CD8-positive, alpha-beta memory T cell (primary cell): ENCODE measurements around the gene LGALS3BP. TPM values are rescaled to one million over a fixed set of nuclear protein-coding genes. Genes with fewer than 3 reads are reported as not detected.
A peak's percentile ranks its signal among the peaks of the same experiment; 100 is the strongest.

Experiments
- CTCF ChIA-PET: fragments of 350-600 bp; sonication (Branson Sonifier 250); formaldehyde crosslinking; loops from one replicate; lab custom pipeline; 2021; ENCODE audit warnings: antibody characterized with exemption; lab: Charles Lee
- POLR2A ChIA-PET: fragments of 350-600 bp; sonication (Branson Sonifier 250); formaldehyde crosslinking; loops from one replicate; lab custom pipeline; 2021; ENCODE audit warnings: antibody characterized with exemption; lab: Charles Lee
- DNase-seq, 5 donors: peaks; one replicate each; pipeline versions ENCODE4 v3.0.0 to v3.0.0-alpha.2; 2020 to 2022; ENCODE audit warnings: mixed read lengths in 1 of 5
- H3K27ac ChIP-seq: one replicate; pipeline ENCODE4 v1.7.0; 2013; ENCODE audit warnings: low read depth, mild to moderate bottlenecking, low read length, moderate library complexity
- H3K27me3 ChIP-seq: 2 replicates; pipeline ENCODE4 v1.7.0; 2013; ENCODE audit warnings: low read length, mild to moderate bottlenecking; ENCODE audit not compliant: insufficient read depth, poor library complexity, severe bottlenecking
- H3K36me3 ChIP-seq: 2 replicates; pipeline ENCODE4 v1.7.0; 2013; ENCODE audit warnings: mild to moderate bottlenecking, low read length, moderate library complexity; ENCODE audit not compliant: insufficient read depth
- H3K4me1 ChIP-seq: 2 replicates; pipeline ENCODE4 v1.7.0; 2013; ENCODE audit warnings: mild to moderate bottlenecking, low read length, moderate library complexity; ENCODE audit not compliant: insufficient read depth
- H3K4me3 ChIP-seq: 2 replicates; pipeline ENCODE4 v1.7.0; 2013; ENCODE audit warnings: mild to moderate bottlenecking, low read length
- H3K9me3 ChIP-seq: 2 replicates; pipeline ENCODE4 v1.7.0; 2013; ENCODE audit warnings: mild to moderate bottlenecking, low read length
- H3K27ac Mint-ChIP-seq, 8 donors: one replicate each; pipeline ENCODE4 v1.8.0; 2020 to 2021; ENCODE audit warnings: mixed read lengths in 8 of 8, mild to moderate bottlenecking in 6 of 8, inconsistent platforms in 3 of 8, moderate library complexity in 3 of 8
- H3K27me3 Mint-ChIP-seq, 2 donors: one replicate each; pipeline ENCODE4 v1.8.0; 2020 to 2021; ENCODE audit warnings: mixed read lengths in 2 of 2, mild to moderate bottlenecking in 1 of 2, moderate library complexity in 1 of 2
- H3K36me3 Mint-ChIP-seq, 3 donors: one replicate each; pipeline ENCODE4 v1.8.0; 2020 to 2021; ENCODE audit warnings: mixed read lengths in 3 of 3, inconsistent platforms in 1 of 3, mild to moderate bottlenecking in 1 of 3
- H3K4me1 Mint-ChIP-seq, 3 donors: one replicate each; pipeline ENCODE4 v1.8.0; 2020 to 2021; ENCODE audit warnings: mixed read lengths in 3 of 3, inconsistent platforms in 1 of 3, mild to moderate bottlenecking in 1 of 3
- H3K4me3 Mint-ChIP-seq, 7 donors: one replicate each; pipeline ENCODE4 v1.8.0; 2020 to 2021; ENCODE audit warnings: mixed read lengths in 7 of 7, mild to moderate bottlenecking in 6 of 7, moderate library complexity in 4 of 7, inconsistent platforms in 2 of 7
- H3K9me3 Mint-ChIP-seq, 5 donors: one replicate each; pipeline ENCODE4 v1.8.0; 2020 to 2022; ENCODE audit warnings: mixed read lengths in 5 of 5, mild to moderate bottlenecking in 3 of 5, moderate library complexity in 2 of 5, inconsistent platforms in 1 of 5
- polyA plus RNA-seq: library from polyadenylated mRNA; unstranded; fragments of 300-500 nt; fragmentation: Illumina TruSeq; gene quantifications from one replicate; pipeline ENCODE4 v1.2.3, GENCODE V29; 2021
- total RNA-seq, 2 experiments: library from RNA; stranded (reverse); gene quantifications; one replicate each; pipeline ENCODE4 v1.2.3, GENCODE V29; 2021

Gene LGALS3BP
- total and polyA plus RNA-seq, 3 experiments from 2014 or later = 8.6 to 23.1 (median 9.1) TPM

DNA sequence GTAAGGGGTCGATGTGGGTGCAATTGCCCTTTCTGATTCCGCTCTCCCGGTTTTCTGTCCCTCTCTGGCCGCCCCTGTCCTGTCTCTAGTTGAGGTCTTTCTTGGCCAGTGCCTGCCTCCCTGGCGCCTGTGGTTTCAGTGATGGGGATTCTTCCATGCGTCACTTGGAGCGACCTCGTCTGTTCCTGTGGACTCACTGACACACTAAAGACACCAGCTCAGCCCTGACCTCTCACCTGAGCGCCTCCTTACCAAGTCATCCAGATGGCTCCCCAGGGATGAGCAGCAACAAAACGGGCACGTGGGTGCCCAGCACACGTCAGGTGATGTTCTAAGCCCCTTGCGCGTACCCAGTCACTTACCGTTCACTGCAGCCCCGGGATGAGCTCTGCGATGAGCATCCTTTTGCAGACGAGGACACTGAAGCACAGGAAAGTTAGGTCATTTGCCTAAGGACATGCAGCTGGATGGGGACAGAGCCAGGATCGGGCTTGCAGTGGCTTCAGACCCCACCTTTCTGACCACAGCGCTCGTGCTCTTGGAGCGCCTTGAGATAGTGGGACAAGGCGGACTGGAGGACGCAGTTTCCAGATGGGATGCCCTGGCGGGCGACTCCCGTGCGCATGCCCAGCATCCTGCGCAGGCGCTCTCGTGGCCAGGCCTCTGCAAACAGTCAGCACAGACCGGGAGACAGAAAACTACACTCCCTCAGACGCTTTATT lies 11.5 kb upstream of the LGALS3BP start:
- no peaks in the 10 kb centered on the region for H3K27me3 ChIP-seq
- CTCF ChIA-PET = interaction anchor here (1.5 kb wide), 1 partner anchor 9 kb away, joined by 4 read pairs; no protein-coding TSS in a partner anchor
- peaks cover 0 to 65% (median 2%) of the 10 kb centered on the region in 3 donors for H3K36me3 Mint-ChIP-seq
- no peak for DNase-seq
- no peak overlapping the region for H3K27ac ChIP-seq
- H3K36me3 ChIP-seq = peaks cover 7% of the 10 kb centered on the region
- POLR2A ChIA-PET = no interaction called here
- no peaks in the 10 kb centered on the region for H3K27me3 Mint-ChIP-seq
- no peak overlapping the region for H3K4me3 ChIP-seq
- no peak overlapping the region for H3K4me3 Mint-ChIP-seq
- no peak overlapping the region for H3K27ac Mint-ChIP-seq
- no peaks in the 10 kb centered on the region for H3K9me3 Mint-ChIP-seq
- H3K4me1 ChIP-seq = peaks cover 10% of the 10 kb centered on the region
- no peaks in the 10 kb centered on the region for H3K9me3 ChIP-seq
- peaks cover 8 to 19% (median 17%) of the 10 kb centered on the region in 3 donors for H3K4me1 Mint-ChIP-seq

DNA sequence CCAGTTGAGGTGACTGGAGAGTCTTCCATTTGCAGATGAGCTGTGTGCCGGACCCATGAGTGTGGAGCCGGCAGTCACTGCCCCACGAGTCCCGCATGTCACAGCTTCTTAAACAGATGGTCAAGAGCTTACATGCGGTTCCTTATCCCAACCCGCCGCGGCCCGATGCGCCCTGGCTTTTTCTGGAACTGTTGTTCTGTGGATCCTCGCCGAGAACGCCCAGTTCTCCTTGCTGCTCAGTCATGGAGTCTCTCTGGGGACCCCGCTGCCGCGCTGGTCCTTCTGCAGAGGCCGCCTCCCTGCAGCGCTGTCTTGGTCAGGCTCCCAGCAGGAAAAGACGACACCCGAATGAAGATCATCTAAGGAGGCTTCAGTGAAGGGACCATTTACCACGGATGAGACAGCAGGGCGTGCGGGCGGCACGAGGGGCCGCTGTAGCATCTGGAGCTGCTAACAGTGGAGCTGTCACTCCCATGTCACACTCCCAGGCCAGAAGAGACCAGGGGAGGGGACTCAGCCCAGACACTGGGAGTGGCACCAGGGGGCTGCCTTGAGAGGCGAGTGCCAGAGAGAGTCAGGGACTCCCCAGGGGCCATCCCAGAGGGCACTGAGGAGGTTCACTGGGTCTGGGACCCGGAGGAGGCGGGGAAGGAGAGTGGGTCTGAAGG lies 10.8 kb upstream of the LGALS3BP start:
- no peak for DNase-seq
- POLR2A ChIA-PET = no interaction called here
- H3K36me3 ChIP-seq = no peaks in the 10 kb centered on the region

GRCh38 chr17:78988152-78988551 lies 8.4 kb upstream of the LGALS3BP start:
- Histone ChIP-seq H3K27ac (no peak overlapping the region), H3K4me3 (no peak overlapping the region), H3K27me3 (no peaks in the 10 kb centered on the region), H3K9me3 (no peaks in the 10 kb centered on the region), H3K36me3 (no peaks in the 10 kb centered on the region), H3K4me1 (peaks cover 13% of the 10 kb centered on the region)
- Mint-ChIP-seq H3K27me3 (no peaks in the 10 kb centered on the region), H3K27ac (peak overlapping the region in 1 of 8 donors; percentile 52), H3K9me3 (no peaks in the 10 kb centered on the region), H3K36me3 (peaks cover 0 to 36% (median 2%) of the 10 kb centered on the region in 3 donors), H3K4me1 (peaks cover 12 to 20% (median 18%) of the 10 kb centered on the region in 3 donors), H3K4me3 (no peak overlapping the region)
- no peak for DNase-seq
- ChIA-PET POLR2A (no interaction called here), CTCF (no interaction called here)

More for the DNA sequence above, 10.8 kb upstream of the LGALS3BP start:
- Mint-ChIP-seq H3K36me3 (peaks cover 0 to 58% (median 2%) of the 10 kb centered on the region in 3 donors), H3K9me3 (no peaks in the 10 kb centered on the region), H3K4me1 (peaks cover 12 to 25% (median 22%) of the 10 kb centered on the region in 3 donors), H3K4me3 (no peak overlapping the region), H3K27ac (peak overlapping the region in 1 of 8 donors; percentile 33), H3K27me3 (no peaks in the 10 kb centered on the region)
- H3K27ac ChIP-seq = no peak overlapping the region
- CTCF ChIA-PET = interaction anchor here (1.5 kb wide), 1 partner anchor 8 kb away, joined by 4 read pairs; no protein-coding TSS in a partner anchor
- H3K9me3 ChIP-seq = no peaks in the 10 kb centered on the region
- H3K27me3 ChIP-seq = no peaks in the 10 kb centered on the region
- peaks cover 13% of the 10 kb centered on the region for H3K4me1 ChIP-seq
- no peak overlapping the region for H3K4me3 ChIP-seq

GRCh38 chr17:78986649-78987328 lies 7.1 kb upstream of the LGALS3BP start:
- peaks cover 0 to 23% (median 2%) of the 10 kb centered on the region in 3 donors for H3K36me3 Mint-ChIP-seq
- peaks cover 1 to 2% of the 10 kb centered on the region in 2 donors for H3K27me3 Mint-ChIP-seq
- DNase-seq = no peak
- no peak overlapping the region for H3K4me3 ChIP-seq
- H3K27ac ChIP-seq = peak overlapping the region; percentile 27
- peaks cover 13% of the 10 kb centered on the region for H3K4me1 ChIP-seq
- CTCF ChIA-PET = no interaction called here
- H3K27ac Mint-ChIP-seq = peak overlapping the region in 2 of 8 donors; percentile 17 to 42
- peaks cover 12 to 16% (median 15%) of the 10 kb centered on the region in 3 donors for H3K4me1 Mint-ChIP-seq
- H3K9me3 ChIP-seq = no peaks in the 10 kb centered on the region
- no peaks in the 10 kb centered on the region for H3K36me3 ChIP-seq
- POLR2A ChIA-PET = interaction anchor here (0.6 kb wide), 1 partner anchor 1570 kb away, joined by 3 read pairs; no protein-coding TSS in a partner anchor
- H3K27me3 ChIP-seq = no peaks in the 10 kb centered on the region
- no peaks in the 10 kb centered on the region for H3K9me3 Mint-ChIP-seq
- H3K4me3 Mint-ChIP-seq = peak overlapping the region in 3 of 7 donors; percentile 33 to 61 (median 45)

DNA sequence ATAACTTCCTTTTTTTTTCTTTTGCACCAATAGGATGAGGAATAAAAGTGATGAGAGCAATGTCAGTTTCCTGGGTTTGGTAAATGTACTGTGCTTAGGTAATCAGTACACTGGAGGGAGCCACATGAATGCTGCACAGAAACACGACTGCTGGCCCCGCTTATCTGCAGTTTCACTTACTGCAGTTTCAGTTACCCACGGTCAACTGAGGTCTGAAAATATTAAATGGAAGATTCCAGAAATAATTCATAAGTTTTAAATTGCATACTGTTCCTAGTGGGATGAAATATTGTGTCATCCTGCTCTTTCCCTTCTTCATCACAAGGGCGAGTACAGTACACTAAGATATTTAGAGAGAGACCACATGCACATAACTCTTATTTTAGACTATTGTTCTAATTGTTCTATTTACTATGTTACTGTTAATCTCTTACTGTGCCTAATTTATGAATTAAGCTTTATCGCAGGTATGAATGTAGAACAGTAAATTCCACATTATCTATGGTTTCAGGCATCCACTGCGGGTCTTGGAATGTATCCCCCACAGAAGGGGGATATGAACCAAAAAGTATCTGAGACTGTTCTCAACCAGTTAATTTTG lies 6.4 kb upstream of the LGALS3BP start:
- H3K4me3 Mint-ChIP-seq = peak overlapping the region in 6 of 7 donors; percentile 37 to 65 (median 57)
- peaks cover 2 to 3% of the 10 kb centered on the region in 2 donors for H3K27me3 Mint-ChIP-seq
- Histone ChIP-seq H3K27me3 (no peaks in the 10 kb centered on the region), H3K27ac (peak overlapping the region; percentile 27), H3K9me3 (no peaks in the 10 kb centered on the region), H3K4me1 (peaks cover 13% of the 10 kb centered on the region), H3K36me3 (no peaks in the 10 kb centered on the region), H3K4me3 (no peak overlapping the region)
- peaks cover 12 to 16% (median 15%) of the 10 kb centered on the region in 3 donors for H3K4me1 Mint-ChIP-seq
- DNase-seq = no peak
- H3K9me3 Mint-ChIP-seq = no peaks in the 10 kb centered on the region
- ChIA-PET CTCF (interaction anchor here (1.0 kb wide), 1 partner anchor 8 kb away, joined by 4 read pairs; no protein-coding TSS in a partner anchor), POLR2A (interaction anchor here (0.6 kb wide), 1 partner anchor 1571 kb away, joined by 3 read pairs; no protein-coding TSS in a partner anchor)
- peaks cover 0 to 16% (median 2%) of the 10 kb centered on the region in 3 donors for H3K36me3 Mint-ChIP-seq
- peak overlapping the region in 2 of 8 donors; percentile 17 to 46 for H3K27ac Mint-ChIP-seq

- Mint-ChIP-seq H3K4me3 (no peak overlapping the region), H3K36me3 (peaks cover 0 to 9% (median under 1%) of the 10 kb centered on the region in 3 donors), H3K9me3 (no peaks in the 10 kb centered on the region), H3K27ac (no peak overlapping the region), H3K27me3 (peaks cover 2 to 3% of the 10 kb centered on the region in 2 donors), H3K4me1 (peaks cover 12 to 16% (median 15%) of the 10 kb centered on the region in 3 donors)
- peaks cover 13% of the 10 kb centered on the region for H3K4me1 ChIP-seq
- DNase-seq = no peak
- no peaks in the 10 kb centered on the region for H3K27me3 ChIP-seq
- no peaks in the 10 kb centered on the region for H3K36me3 ChIP-seq
- H3K9me3 ChIP-seq = no peaks in the 10 kb centered on the region
- ChIA-PET POLR2A (no interaction called here), CTCF (interaction anchor here (1.0 kb wide), 1 partner anchor 9 kb away, joined by 4 read pairs; no protein-coding TSS in a partner anchor)
- H3K27ac ChIP-seq = no peak overlapping the region
- no peak overlapping the region for H3K4me3 ChIP-seq
These were observed 5.7 kb upstream of the LGALS3BP start for GRCh38 chr17:78985395-78985794.

DNA sequence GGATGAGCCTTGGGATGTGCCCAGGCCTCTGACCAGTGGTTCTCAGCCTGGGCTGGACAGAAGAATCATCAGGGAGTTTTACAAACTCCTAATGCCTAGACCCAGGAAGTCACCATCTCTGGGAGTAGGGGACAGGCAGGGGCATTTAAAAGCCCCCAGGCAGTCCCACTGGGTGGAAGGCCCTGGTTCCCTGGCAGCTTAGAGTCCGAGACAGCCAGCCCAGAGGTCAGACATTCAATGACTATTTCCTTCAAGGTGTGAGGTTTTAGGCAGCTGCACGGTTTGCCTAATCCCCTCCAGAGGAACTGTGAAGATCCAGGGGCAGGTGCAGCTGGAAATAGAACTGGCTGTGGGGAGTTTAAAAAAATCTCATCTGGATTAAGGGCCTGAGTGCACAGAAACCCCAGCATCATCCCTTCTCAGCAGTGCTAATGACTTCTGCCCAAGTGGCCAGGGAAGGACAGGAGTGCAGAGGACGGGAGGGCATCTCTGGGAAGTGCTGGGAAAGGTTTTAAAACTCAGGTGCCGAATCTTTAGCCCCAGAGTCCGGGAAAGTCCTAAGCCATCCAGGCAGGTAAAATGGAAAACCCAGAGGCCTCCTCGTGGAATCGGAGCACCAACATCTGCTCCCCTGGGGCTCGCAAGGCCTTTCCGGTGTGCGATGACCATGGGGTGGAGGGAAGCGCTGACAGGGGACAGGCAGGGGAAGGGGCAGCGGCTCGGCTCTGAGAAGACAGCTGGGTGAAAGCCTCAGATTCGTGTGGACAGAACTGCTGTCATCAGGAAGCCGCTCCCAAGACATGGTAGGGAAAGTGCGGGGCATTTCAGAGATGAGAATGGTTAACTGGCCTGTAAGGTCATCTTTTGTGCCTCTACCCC lies 1.5 kb upstream of the LGALS3BP start:
- no peaks in the 10 kb centered on the region for H3K9me3 Mint-ChIP-seq
- DNase-seq = no peak
- no peak overlapping the region for H3K4me3 ChIP-seq
- peaks cover 5 to 22% (median 16%) of the 10 kb centered on the region in 3 donors for H3K4me1 Mint-ChIP-seq
- no peaks in the 10 kb centered on the region for H3K27me3 ChIP-seq
- peaks cover 7% of the 10 kb centered on the region for H3K4me1 ChIP-seq
- no peaks in the 10 kb centered on the region for H3K36me3 Mint-ChIP-seq
- ChIA-PET CTCF (interaction anchor here (1.4 to 3.3 kb wide), 3 partner anchors 9 to 15 kb away, joined by 4 to 12 read pairs (median 5); no protein-coding TSS in a partner anchor), POLR2A (no interaction called here)
- H3K4me3 Mint-ChIP-seq = no peak overlapping the region
- H3K27ac Mint-ChIP-seq = no peak overlapping the region
- H3K27me3 Mint-ChIP-seq = peaks cover 2 to 3% of the 10 kb centered on the region in 2 donors
- no peaks in the 10 kb centered on the region for H3K9me3 ChIP-seq
- no peak overlapping the region for H3K27ac ChIP-seq
- H3K36me3 ChIP-seq = no peaks in the 10 kb centered on the region
